Measurements from ENCODE around the gene HNRNPF. TPM values are rescaled to one million over a fixed set of nuclear protein-coding genes. Genes with fewer than 3 reads are reported as not detected.

HNRNPF gene
- total RNA-seq, 1 experiment from 2014 or later = 333 TPM

DNA sequence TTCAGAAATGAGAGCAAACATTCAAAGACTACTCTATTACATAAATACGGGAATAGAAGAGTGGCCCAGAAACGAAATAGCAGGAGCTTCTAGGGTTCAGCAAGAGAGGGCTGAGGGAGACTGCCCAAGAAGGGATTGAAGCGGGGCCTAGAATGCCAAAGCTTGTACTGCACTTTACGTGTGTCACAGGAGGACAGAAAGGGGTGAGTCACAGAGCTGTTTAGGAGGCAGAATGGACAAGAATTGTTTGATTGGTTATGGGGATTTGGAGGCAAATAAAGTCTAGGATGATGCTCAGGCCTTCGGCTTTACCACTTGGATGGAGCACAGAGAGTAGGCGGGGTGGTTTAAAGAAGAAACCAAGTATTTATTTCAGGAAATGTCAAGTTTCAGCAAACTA lies 48.9 kb downstream of the HNRNPF start:
- intact Hi-C loops (cut with micrococcal nuclease) = no loop called here
- ATAC-seq = no peak
- H3K27me3 ChIP-seq (ENCODE audit: insufficient read depth, low read length) = no peaks in the 10 kb centered on the region
- H3K9ac ChIP-seq (ENCODE audit: low read length) = no peak overlapping the region
- H3K4me3 ChIP-seq (replicated peaks in 1 of 2; ENCODE audit: low read depth in 1 of 2, low read length in 2 of 2) = no peak overlapping the region
- H3K27ac ChIP-seq (ENCODE audit: low read depth, low read length) = no peak overlapping the region
- no TSS peak for BruUV-seq (replicated peaks)
- no peak overlapping the region for H3K4me2 ChIP-seq (ENCODE audit: low read length)
- POLR2A ChIA-PET = no interaction called here
- RAD21 ChIA-PET (ENCODE audit: low non-redundant PET in 1 of 2, low total read pairs in 2 of 2, uncharacterized antibody in 2 of 2, unreplicated experiment in 2 of 2) = no interaction called here
- no peaks in the 10 kb centered on the region for H3K36me3 ChIP-seq (ENCODE audit: control insufficient read depth in 1 of 2, insufficient read depth in 2 of 2, low read length in 2 of 2)
- CTCF ChIA-PET = no interaction called here
- DNase-seq (ENCODE audit: low read depth, low spot score) = no peak
- H3K79me2 ChIP-seq (ENCODE audit: insufficient read depth, low read length) = peaks cover 6% of the 10 kb centered on the region; the same call in 1 of the 2 replicates
- H4K20me1 ChIP-seq (ENCODE audit: insufficient read depth) = no peaks in the 10 kb centered on the region
- H3K9me3 ChIP-seq (ENCODE audit: control insufficient read depth in 1 of 2, insufficient read depth in 1 of 2, low read depth in 1 of 2, low read length in 2 of 2) = no peaks in the 10 kb centered on the region
- no peaks in the 10 kb centered on the region for H3K9me2 ChIP-seq (ENCODE audit: insufficient read depth)
- H3K4me1 ChIP-seq (ENCODE audit: control insufficient read depth in 1 of 2, insufficient read depth in 2 of 2, low read length in 2 of 2) = peaks cover 18 to 44% of the 10 kb centered on the region in 2 experiments
- no peak overlapping the region for H2AFZ ChIP-seq (ENCODE audit: low read depth, low read length, poor library complexity, severe bottlenecking)
- TF ChIP-seq, protein P1, sequence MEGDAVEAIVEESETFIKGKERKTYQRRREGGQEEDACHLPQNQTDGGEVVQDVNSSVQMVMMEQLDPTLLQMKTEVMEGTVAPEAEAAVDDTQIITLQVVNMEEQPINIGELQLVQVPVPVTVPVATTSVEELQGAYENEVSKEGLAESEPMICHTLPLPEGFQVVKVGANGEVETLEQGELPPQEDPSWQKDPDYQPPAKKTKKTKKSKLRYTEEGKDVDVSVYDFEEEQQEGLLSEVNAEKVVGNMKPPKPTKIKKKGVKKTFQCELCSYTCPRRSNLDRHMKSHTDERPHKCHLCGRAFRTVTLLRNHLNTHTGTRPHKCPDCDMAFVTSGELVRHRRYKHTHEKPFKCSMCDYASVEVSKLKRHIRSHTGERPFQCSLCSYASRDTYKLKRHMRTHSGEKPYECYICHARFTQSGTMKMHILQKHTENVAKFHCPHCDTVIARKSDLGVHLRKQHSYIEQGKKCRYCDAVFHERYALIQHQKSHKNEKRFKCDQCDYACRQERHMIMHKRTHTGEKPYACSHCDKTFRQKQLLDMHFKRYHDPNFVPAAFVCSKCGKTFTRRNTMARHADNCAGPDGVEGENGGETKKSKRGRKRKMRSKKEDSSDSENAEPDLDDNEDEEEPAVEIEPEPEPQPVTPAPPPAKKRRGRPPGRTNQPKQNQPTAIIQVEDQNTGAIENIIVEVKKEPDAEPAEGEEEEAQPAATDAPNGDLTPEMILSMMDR (IDR thresholded peaks at IDR 0.05 in 2 of 3, conservative IDR thresholded peaks at IDR 0.05 in 1 of 3; ENCODE audit: borderline replicate concordance in 1 of 3, insufficient read depth in 1 of 3, low read depth in 2 of 3, low read length in 2 of 3) = no peak
- TF ChIP-seq ZNF274 (IDR thresholded peaks at IDR 0.05; ENCODE audit: low read depth, low read length) = no peak
- no peak for TF ChIP-seq JUND (IDR thresholded peaks at IDR 0.05)
- TF ChIP-seq, protein P2, sequence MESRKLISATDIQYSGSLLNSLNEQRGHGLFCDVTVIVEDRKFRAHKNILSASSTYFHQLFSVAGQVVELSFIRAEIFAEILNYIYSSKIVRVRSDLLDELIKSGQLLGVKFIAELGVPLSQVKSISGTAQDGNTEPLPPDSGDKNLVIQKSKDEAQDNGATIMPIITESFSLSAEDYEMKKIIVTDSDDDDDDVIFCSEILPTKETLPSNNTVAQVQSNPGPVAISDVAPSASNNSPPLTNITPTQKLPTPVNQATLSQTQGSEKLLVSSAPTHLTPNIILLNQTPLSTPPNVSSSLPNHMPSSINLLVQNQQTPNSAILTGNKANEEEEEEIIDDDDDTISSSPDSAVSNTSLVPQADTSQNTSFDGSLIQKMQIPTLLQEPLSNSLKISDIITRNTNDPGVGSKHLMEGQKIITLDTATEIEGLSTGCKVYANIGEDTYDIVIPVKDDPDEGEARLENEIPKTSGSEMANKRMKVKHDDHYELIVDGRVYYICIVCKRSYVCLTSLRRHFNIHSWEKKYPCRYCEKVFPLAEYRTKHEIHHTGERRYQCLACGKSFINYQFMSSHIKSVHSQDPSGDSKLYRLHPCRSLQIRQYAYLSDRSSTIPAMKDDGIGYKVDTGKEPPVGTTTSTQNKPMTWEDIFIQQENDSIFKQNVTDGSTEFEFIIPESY (IDR thresholded peaks at IDR 0.05; ENCODE audit: extremely low read depth, insufficient replicate concordance, low read length) = no peak
- TF ChIP-seq SIN3A (IDR thresholded peaks at IDR 0.05; ENCODE audit: low read depth) = no peak
- TF ChIP-seq ELF1 (IDR thresholded peaks at IDR 0.05; ENCODE audit: borderline replicate concordance, low read depth) = no peak
- TF ChIP-seq POLR2AphosphoS5 (IDR thresholded peaks at IDR 0.05; ENCODE audit: low read depth, low read length) = no peak
- no peak for TF ChIP-seq EGR1 (IDR thresholded peaks at IDR 0.05; ENCODE audit: low read depth)
- no peak for TF ChIP-seq SRF (IDR thresholded peaks at IDR 0.05; ENCODE audit: low read depth)
- TF ChIP-seq, protein P3, sequence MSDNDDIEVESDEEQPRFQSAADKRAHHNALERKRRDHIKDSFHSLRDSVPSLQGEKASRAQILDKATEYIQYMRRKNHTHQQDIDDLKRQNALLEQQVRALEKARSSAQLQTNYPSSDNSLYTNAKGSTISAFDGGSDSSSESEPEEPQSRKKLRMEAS (IDR thresholded peaks at IDR 0.05) = no peak
- TF ChIP-seq POLR2A (IDR thresholded peaks at IDR 0.05; ENCODE audit: borderline replicate concordance, extremely low read depth, insufficient read depth, insufficient read length) = no peak
- no peak for TF ChIP-seq ZFX (IDR thresholded peaks at IDR 0.05)
- TF ChIP-seq, protein P4, sequence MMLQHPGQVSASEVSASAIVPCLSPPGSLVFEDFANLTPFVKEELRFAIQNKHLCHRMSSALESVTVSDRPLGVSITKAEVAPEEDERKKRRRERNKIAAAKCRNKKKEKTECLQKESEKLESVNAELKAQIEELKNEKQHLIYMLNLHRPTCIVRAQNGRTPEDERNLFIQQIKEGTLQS (IDR thresholded peaks at IDR 0.05) = no peak
- TF ChIP-seq TCF7L2 (IDR thresholded peaks at IDR 0.05; ENCODE audit: borderline replicate concordance, extremely low read depth, insufficient read depth, insufficient read length) = no peak
- TF ChIP-seq, protein P5, sequence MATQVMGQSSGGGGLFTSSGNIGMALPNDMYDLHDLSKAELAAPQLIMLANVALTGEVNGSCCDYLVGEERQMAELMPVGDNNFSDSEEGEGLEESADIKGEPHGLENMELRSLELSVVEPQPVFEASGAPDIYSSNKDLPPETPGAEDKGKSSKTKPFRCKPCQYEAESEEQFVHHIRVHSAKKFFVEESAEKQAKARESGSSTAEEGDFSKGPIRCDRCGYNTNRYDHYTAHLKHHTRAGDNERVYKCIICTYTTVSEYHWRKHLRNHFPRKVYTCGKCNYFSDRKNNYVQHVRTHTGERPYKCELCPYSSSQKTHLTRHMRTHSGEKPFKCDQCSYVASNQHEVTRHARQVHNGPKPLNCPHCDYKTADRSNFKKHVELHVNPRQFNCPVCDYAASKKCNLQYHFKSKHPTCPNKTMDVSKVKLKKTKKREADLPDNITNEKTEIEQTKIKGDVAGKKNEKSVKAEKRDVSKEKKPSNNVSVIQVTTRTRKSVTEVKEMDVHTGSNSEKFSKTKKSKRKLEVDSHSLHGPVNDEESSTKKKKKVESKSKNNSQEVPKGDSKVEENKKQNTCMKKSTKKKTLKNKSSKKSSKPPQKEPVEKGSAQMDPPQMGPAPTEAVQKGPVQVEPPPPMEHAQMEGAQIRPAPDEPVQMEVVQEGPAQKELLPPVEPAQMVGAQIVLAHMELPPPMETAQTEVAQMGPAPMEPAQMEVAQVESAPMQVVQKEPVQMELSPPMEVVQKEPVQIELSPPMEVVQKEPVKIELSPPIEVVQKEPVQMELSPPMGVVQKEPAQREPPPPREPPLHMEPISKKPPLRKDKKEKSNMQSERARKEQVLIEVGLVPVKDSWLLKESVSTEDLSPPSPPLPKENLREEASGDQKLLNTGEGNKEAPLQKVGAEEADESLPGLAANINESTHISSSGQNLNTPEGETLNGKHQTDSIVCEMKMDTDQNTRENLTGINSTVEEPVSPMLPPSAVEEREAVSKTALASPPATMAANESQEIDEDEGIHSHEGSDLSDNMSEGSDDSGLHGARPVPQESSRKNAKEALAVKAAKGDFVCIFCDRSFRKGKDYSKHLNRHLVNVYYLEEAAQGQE (IDR thresholded peaks at IDR 0.05; ENCODE audit: low read depth) = no peak
- no peak for TF ChIP-seq EZH2phosphoT487 (IDR thresholded peaks at IDR 0.05; ENCODE audit: borderline replicate concordance)
- no peak for TF ChIP-seq CEBPB (IDR thresholded peaks at IDR 0.05; ENCODE audit: low read depth)
- TF ChIP-seq SP1 (IDR thresholded peaks at IDR 0.05; ENCODE audit: low read depth) = no peak
- TF ChIP-seq FOSL1 (IDR thresholded peaks at IDR 0.05; ENCODE audit: low read depth) = no peak
